WTC11 (cell line): ENCODE measurements around the gene ADGRF1. TPM values are rescaled to one million over a fixed set of nuclear protein-coding genes. Genes with fewer than 3 reads are reported as not detected.

Experiments used
- ATAC-seq: fragments of 200-7000 bp; cut with Tn5 transposase; 2 replicates; pipeline ENCODE4 v1.10.0; 2021; ENCODE audit warnings: mild to moderate bottlenecking, moderate library complexity
- CTCF ChIA-PET: fragments of 300-600 bp; sonication (Branson Sonifier 250); formaldehyde crosslinking; loops from one replicate; lab custom pipeline; 2021; ENCODE audit warnings: antibody characterized with exemption; lab: Charles Lee
- POLR2A ChIA-PET: fragments of 350-600 bp; sonication (Branson Sonifier 250); formaldehyde crosslinking; loops from one replicate; lab custom pipeline; 2021; ENCODE audit warnings: antibody characterized with exemption; lab: Charles Lee
- DNase-seq: peaks from one replicate; pipeline ENCODE4 v3.0.0; 2021; ENCODE audit warnings: low spot score
- H3K27ac Mint-ChIP-seq: 2 replicates; pipeline ENCODE4 v1.8.0; 2021; ENCODE audit warnings: mixed read lengths
- H3K27me3 Mint-ChIP-seq: 2 replicates; pipeline ENCODE4 v1.8.0; 2021; ENCODE audit warnings: low read depth, mild to moderate bottlenecking, moderate library complexity, mixed read lengths
- H3K36me3 Mint-ChIP-seq: 2 replicates; pipeline ENCODE4 v1.8.0; 2021; ENCODE audit warnings: mixed read lengths
- H3K4me1 Mint-ChIP-seq: 2 replicates; pipeline ENCODE4 v1.8.0; 2022; ENCODE audit warnings: mixed read lengths
- H3K4me3 Mint-ChIP-seq: 2 replicates; pipeline ENCODE4 v1.8.0; 2021; ENCODE audit warnings: mild to moderate bottlenecking, moderate library complexity, mixed read lengths
- H3K9me3 Mint-ChIP-seq: 2 replicates; pipeline ENCODE4 v1.8.0; 2021; ENCODE audit warnings: mixed read lengths
- E2F1 ChIP-seq: sonication (generic); formaldehyde crosslinking; IDR thresholded peaks from 2 replicates; pipeline ENCODE4 v1.8.0; 2022; ENCODE audit warnings: mild to moderate bottlenecking, missing genetic modification reagents
- ELF4 ChIP-seq: sonication (generic); formaldehyde crosslinking; IDR thresholded peaks from 2 replicates; pipeline ENCODE4 v1.8.1; 2022; ENCODE audit warnings: low read depth, mild to moderate bottlenecking, moderate library complexity, missing genetic modification reagents
- GRHL2 ChIP-seq: fragments of 250-450 bp; sonication (Bioruptor Pico); IDR thresholded peaks from 2 replicates; pipeline ENCODE4 v1.8.0; 2022; ENCODE audit warnings: mild to moderate bottlenecking, moderate library complexity; ENCODE audit not compliant: insufficient replicate concordance, severe bottlenecking
- JUN ChIP-seq: sonication (generic); formaldehyde crosslinking; IDR thresholded peaks from 2 replicates; pipeline ENCODE4 v1.8.0; 2023; ENCODE audit warnings: mild to moderate bottlenecking, missing genetic modification reagents
- MXD4 ChIP-seq: fragments of 250-450 bp; sonication (Bioruptor Pico); IDR thresholded peaks from 2 replicates; pipeline ENCODE4 v1.8.0; 2021; ENCODE audit warnings: mild to moderate bottlenecking, moderate library complexity, borderline replicate concordance
- PRRX2 ChIP-seq: fragments of 250-450 bp; sonication (Bioruptor Pico); IDR thresholded peaks from 2 replicates; pipeline ENCODE4 v1.8.0; 2021; ENCODE audit warnings: mild to moderate bottlenecking
- RELA ChIP-seq: sonication (generic); formaldehyde crosslinking; IDR thresholded peaks from 2 replicates; pipeline ENCODE4 v1.8.1; 2022; ENCODE audit warnings: missing genetic modification reagents, mild to moderate bottlenecking, borderline replicate concordance
- RORB ChIP-seq: fragments of 250-450 bp; sonication (Bioruptor Pico); IDR thresholded peaks from 2 replicates; pipeline ENCODE4 v1.9.0; 2021; ENCODE audit warnings: mild to moderate bottlenecking
- SMAD3 ChIP-seq: sonication (generic); formaldehyde crosslinking; IDR thresholded peaks from 2 replicates; pipeline ENCODE4 v1.8.0; 2022; ENCODE audit warnings: missing genetic modification reagents, mild to moderate bottlenecking, borderline replicate concordance
- SMAD4 ChIP-seq: sonication (generic); formaldehyde crosslinking; IDR thresholded peaks from 2 replicates; pipeline ENCODE4 v1.8.0; 2022; ENCODE audit warnings: mild to moderate bottlenecking, missing genetic modification reagents
- SP1 ChIP-seq: sonication (generic); formaldehyde crosslinking; conservative IDR thresholded peaks from 2 replicates; pipeline ENCODE4 v1.8.1; 2022; ENCODE audit warnings: missing genetic modification reagents
- ZBTB21 ChIP-seq: sonication (generic); formaldehyde crosslinking; IDR thresholded peaks from 2 replicates; pipeline ENCODE4 v1.8.1; 2023; ENCODE audit warnings: mild to moderate bottlenecking, missing genetic modification reagents, borderline replicate concordance
- ZNF121 ChIP-seq: sonication (generic); formaldehyde crosslinking; IDR thresholded peaks from 2 replicates; pipeline ENCODE4 v1.8.0; 2023; ENCODE audit warnings: missing genetic modification reagents
- ZNF423 ChIP-seq: fragments of 250-450 bp; sonication (Bioruptor Pico); IDR thresholded peaks from 2 replicates; pipeline ENCODE4 v2.1.2; 2022; ENCODE audit warnings: mild to moderate bottlenecking, moderate library complexity
- ZSCAN18 ChIP-seq: fragments of 250-450 bp; sonication (Bioruptor Pico); IDR thresholded peaks from 2 replicates; pipeline ENCODE4 v2.1.2; 2022; ENCODE audit warnings: mild to moderate bottlenecking, moderate library complexity
- total RNA-seq: library from RNA; stranded (reverse); gene quantifications from 3 replicates; pipeline ENCODE4 v1.2.3, GENCODE V29; 2021
- TF ChIP-seq, protein P1 (sequence below): sonication (generic); formaldehyde crosslinking; conservative IDR thresholded peaks from 2 replicates; pipeline ENCODE4 v1.8.1; 2023; ENCODE audit warnings: mild to moderate bottlenecking, low read depth, missing genetic modification reagents, moderate library complexity
- TF ChIP-seq, protein P2 (sequence below): sonication (generic); formaldehyde crosslinking; IDR thresholded peaks from 2 replicates; pipeline ENCODE4 v1.8.1; 2023; ENCODE audit warnings: mild to moderate bottlenecking, missing genetic modification reagents, moderate library complexity

Gene ADGRF1
- total RNA-seq, 1 experiment from 2014 or later = 0.26 TPM

GRCh38 chr6:46948699-46949098 lies 93.4 kb downstream of the ADGRF1 start:
- H3K27me3 Mint-ChIP-seq = no peaks in the 10 kb centered on the region; the same call in 1 of the 2 replicates

More at GRCh38 chr6:46948699-46949098, 93.4 kb downstream of the ADGRF1 start:
- TF ChIP-seq JUN (CRISPR knock-in tag) (no peak), GRHL2 (CRISPR knock-in tag) (no peak), ZSCAN18 (no peak), ELF4 (CRISPR knock-in tag) (no peak), ZNF423 (CRISPR knock-in tag) (no peak), SMAD4 (CRISPR knock-in tag) (no peak), MXD4 (CRISPR knock-in tag) (no peak), SMAD3 (no peak), E2F1 (CRISPR knock-in tag) (no peak), SP1 (CRISPR knock-in tag) (no peak), ZNF121 (CRISPR knock-in tag) (no peak), ZBTB21 (CRISPR knock-in tag) (no peak), PRRX2 (no peak), RELA (CRISPR knock-in tag) (no peak), RORB (no peak)
- TF ChIP-seq, protein P1, sequence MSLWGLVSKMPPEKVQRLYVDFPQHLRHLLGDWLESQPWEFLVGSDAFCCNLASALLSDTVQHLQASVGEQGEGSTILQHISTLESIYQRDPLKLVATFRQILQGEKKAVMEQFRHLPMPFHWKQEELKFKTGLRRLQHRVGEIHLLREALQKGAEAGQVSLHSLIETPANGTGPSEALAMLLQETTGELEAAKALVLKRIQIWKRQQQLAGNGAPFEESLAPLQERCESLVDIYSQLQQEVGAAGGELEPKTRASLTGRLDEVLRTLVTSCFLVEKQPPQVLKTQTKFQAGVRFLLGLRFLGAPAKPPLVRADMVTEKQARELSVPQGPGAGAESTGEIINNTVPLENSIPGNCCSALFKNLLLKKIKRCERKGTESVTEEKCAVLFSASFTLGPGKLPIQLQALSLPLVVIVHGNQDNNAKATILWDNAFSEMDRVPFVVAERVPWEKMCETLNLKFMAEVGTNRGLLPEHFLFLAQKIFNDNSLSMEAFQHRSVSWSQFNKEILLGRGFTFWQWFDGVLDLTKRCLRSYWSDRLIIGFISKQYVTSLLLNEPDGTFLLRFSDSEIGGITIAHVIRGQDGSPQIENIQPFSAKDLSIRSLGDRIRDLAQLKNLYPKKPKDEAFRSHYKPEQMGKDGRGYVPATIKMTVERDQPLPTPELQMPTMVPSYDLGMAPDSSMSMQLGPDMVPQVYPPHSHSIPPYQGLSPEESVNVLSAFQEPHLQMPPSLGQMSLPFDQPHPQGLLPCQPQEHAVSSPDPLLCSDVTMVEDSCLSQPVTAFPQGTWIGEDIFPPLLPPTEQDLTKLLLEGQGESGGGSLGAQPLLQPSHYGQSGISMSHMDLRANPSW (CRISPR knock-in tag) = no peak
- TF ChIP-seq, protein P2, sequence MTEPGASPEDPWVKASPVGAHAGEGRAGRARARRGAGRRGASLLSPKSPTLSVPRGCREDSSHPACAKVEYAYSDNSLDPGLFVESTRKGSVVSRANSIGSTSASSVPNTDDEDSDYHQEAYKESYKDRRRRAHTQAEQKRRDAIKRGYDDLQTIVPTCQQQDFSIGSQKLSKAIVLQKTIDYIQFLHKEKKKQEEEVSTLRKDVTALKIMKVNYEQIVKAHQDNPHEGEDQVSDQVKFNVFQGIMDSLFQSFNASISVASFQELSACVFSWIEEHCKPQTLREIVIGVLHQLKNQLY (CRISPR knock-in tag) = no peak
- H3K4me1 Mint-ChIP-seq = no peaks in the 10 kb centered on the region
- H3K9me3 Mint-ChIP-seq = no peaks in the 10 kb centered on the region
- DNase-seq (no peak), ATAC-seq (no peak)
- H3K27ac Mint-ChIP-seq = no peak overlapping the region
- no peaks in the 10 kb centered on the region for H3K36me3 Mint-ChIP-seq
- no peak overlapping the region for H3K4me3 Mint-ChIP-seq
- POLR2A ChIA-PET = no interaction called here
- CTCF ChIA-PET = interaction anchor here (1.0 kb wide), 1 partner anchor 100 kb away, joined by 3 read pairs; no protein-coding TSS in a partner anchor

Other genes with a start within 250 kb of the ADGRF1 start
- gene MEP1A, start 248.9 kb downstream of the ADGRF1 start, total RNA-seq = 0.09 TPM in 1 of 3 replicates, not detected in the others
- gene ADGRF5, start 120.4 kb downstream of the ADGRF1 start, total RNA-seq = 0.11 to 0.25 TPM (median 0.24 TPM) in 3 replicates